AG09309 (cell line): ENCODE measurements around the gene FKBP10.

Source experiments
- DNase-seq: peaks from one replicate; pipeline ENCODE4 v3.0.0-alpha.2; 2010; ENCODE audit warnings: low read depth
- H3K4me3 ChIP-seq: 2 replicates; pipeline ENCODE4 v1.5.1; 2011; ENCODE audit warnings: mild to moderate bottlenecking, low read depth, low read length, moderate library complexity; ENCODE audit not compliant: control insufficient read depth
- TF ChIP-seq, protein P1 (sequence below): IDR thresholded peaks from 2 replicates; pipeline ENCODE4 v1.5.1; 2011; ENCODE audit warnings: mild to moderate bottlenecking, low read depth, low read length, inconsistent platforms; ENCODE audit not compliant: insufficient read depth, control insufficient read depth; ENCODE audit errors: missing control alignments

The FKBP10 gene

DNA sequence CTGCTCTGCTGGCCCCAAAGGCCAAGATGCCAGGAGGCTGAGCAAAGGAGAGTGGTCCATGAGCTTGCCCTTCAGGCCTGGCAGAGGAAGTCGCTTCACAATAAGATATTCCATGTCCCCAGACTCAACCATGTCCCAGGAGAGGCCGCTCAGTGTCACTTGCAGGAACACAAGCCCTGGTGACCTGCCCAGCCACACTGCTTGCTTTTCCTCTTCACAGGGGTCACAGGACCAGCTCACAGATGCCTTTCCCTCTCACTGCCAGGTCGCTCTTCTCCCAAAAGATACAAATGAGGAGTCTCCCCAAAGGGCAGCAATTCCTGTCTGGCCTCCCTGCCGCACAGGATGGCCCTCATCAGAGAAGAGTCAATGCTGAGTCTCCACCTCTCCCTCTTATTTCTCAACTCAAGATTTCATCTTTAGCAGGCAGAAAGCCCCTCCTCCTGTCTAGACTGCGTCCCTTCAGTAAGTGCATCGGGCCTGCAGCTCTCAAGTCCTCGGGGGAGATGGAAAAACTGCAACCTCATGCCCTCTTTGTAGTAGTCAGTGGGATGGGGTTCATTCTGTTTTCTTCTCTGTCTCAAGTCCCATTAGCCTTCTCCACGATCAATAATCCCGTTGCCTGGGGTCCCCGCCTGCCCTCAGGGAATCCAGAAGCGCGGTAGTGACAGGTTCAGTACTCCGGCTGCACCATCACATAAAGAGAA is 31.2 kb upstream of the FKBP10 start:
- no peak for DNase-seq
- TF ChIP-seq, protein P1, sequence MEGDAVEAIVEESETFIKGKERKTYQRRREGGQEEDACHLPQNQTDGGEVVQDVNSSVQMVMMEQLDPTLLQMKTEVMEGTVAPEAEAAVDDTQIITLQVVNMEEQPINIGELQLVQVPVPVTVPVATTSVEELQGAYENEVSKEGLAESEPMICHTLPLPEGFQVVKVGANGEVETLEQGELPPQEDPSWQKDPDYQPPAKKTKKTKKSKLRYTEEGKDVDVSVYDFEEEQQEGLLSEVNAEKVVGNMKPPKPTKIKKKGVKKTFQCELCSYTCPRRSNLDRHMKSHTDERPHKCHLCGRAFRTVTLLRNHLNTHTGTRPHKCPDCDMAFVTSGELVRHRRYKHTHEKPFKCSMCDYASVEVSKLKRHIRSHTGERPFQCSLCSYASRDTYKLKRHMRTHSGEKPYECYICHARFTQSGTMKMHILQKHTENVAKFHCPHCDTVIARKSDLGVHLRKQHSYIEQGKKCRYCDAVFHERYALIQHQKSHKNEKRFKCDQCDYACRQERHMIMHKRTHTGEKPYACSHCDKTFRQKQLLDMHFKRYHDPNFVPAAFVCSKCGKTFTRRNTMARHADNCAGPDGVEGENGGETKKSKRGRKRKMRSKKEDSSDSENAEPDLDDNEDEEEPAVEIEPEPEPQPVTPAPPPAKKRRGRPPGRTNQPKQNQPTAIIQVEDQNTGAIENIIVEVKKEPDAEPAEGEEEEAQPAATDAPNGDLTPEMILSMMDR: no peak
- H3K4me3 ChIP-seq: no peak overlapping the region

DNA sequence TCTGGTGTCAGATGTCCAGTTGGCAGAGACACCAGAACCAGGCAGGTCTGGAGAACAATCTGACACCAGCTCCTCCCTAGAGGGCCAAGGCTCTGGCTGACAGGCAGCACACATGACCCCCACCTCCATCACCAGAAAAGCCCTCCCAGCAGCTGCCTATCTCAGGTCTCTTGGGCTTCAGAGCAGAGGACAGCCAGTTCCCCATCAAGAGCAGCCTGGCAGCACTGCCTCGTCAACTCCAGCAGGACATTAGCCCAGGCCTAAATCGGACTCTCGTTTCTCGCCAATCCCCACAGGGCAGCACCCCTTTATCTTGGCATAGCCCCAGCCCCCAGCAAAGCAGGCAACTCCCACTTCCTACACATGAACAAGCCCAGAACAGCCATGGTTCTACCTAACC is 30.7 kb upstream of the FKBP10 start:
- DNase-seq: no peak
- H3K4me3 ChIP-seq: no peak overlapping the region
- TF ChIP-seq, protein P1: no peak

DNA sequence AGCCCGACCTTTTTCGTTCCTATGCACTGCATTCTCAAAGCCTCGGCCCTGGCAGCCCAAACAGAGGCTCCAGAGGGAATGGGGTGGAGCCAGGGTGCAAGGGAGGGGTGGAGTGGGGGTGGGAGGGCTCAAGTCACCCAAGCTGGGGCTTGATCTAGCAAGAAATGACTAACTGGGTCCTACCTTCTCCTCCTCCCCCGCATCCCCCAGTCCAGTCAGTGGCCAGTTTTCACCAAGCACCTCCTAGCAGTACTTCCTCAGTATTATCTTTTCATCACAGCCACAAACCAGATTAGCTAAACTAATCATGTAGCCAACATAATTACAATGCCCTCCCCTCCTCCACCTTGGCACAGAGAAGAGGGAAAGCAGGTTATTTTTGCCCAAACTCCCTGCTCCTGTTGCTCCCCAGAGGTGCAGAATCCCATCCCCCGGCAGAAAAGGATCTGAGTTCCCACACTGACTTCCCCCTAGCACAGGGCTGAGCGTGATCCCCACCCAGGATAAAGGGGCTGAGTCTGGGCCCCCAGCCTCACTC is 28.5 kb upstream of the FKBP10 start:
- no peak overlapping the region for H3K4me3 ChIP-seq
- DNase-seq: no peak
- TF ChIP-seq, protein P1: no peak

DNA sequence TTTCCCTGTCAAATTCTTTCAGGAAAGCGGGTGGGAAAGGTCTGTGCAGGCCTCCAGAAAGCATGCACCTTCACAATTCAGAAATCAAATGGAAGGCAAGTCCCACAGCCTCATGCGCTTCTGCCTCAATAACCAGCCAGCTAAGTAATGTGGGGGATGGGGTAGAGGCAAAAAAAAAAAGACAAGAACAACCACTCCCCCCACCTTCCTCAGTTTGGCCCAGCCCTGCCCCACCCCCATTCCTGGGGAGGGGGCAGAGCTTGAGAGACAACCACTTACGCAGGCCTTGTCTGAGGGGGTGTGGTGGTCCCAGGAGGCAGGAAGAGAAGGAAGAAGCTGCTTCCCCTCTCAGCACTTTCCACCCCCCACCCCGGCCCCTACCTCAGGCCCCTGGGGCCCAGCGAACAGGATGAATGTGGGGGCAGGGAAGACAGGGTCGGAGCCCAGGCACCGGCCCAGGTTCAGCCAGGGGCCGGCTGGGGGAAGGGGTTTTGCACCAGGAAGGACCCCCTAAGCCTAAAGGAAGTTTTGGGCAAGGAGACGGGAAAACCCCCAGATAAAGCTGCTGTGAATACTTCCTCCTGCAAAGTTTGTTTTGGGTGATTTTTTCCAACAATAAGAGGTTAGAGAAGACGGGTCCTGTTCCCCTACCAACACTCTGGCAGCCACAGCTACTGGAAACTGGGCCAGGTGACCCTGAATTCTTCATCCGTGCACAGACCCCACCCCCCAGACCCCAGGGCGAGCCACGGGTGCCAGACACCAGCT is 27.5 kb upstream of the FKBP10 start:
- DNase-seq: no peak
- TF ChIP-seq, protein P1: no peak
- peak overlapping the region; percentile 40 for H3K4me3 ChIP-seq

DNA sequence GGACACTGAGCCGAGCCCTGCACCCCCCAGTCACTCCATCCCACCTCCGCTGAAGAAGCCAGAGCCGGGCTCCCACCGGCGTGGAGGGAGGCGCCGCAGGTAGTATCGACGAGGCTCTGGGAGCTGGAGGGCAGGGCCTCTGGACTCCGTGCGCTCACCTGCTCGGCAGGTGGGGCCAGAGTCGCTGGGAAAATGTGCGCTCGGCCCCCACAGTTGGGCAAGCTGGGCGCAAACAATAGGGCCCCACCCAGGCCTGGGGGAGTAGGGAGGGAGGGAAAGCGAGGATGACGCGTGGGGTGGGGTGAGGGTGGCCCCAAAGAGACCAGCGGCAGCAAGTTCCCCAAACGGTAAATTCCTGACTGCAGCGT is 27.0 kb upstream of the FKBP10 start:
- H3K4me3 ChIP-seq: peak overlapping the region; percentile 40
- TF ChIP-seq, protein P1: no peak
- DNase-seq: no peak

DNA sequence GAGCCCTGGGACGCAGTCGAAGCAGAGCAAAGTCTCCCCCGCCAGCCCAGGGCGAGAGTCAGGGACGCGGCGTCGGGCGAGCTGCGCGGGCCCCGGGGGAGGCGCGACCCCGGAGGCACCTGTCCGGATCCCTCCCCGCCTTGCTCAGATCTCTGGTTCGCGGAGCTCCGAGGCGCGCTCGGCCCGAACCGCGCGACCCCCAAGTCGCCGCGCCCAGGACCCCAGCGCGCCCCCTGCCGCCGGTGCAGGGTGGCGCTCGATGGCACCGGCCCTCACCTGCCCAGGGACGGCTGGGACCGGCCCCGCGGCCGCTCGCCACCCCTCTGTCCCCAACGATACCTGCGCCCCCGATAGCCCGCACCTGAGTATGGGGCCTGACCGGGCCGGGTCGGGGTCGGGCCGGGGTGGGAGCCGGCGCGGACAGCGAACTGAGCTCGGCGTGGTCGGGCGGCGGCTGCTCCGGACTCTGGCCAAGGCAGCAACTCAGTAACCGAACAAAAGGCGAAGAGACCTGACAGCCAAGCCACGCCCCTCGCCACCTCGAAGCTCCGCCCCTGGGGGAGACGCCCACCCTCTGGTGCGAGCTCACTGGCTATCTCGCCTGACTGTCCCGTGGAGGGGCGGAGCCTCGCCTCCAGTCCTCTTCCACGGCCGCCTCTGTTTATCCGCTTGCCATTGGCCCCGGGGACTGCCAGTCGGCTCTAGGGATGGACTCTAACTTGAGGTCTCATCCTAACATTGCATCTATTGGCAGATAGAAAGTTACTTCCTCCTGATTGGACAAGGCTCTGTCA is 26.4 kb upstream of the FKBP10 start, which contains the start of gene JUP:
TSS of gene JUP (minus strand) at position 485 of the 794 bp plus-strand sequence. CDS start 14,857 bp downstream, outside the sequence.
- H3K4me3 ChIP-seq: peak within 1 kb of the TSS; percentile 40

More for the DNA sequence above, 26.4 kb upstream of the FKBP10 start, which contains the start of gene JUP:
- TF ChIP-seq, protein P1: no peak
- peak; percentile 82 for DNase-seq
